SK-N-SH (cell line): ENCODE measurements around the gene KIF6. TPM values are rescaled to one million over a fixed set of nuclear protein-coding genes. Genes with fewer than 3 reads are reported as not detected.

Experiments used
- CTCF ChIA-PET: fragments of 300-600, 350-600 bp; formaldehyde crosslinking; extraction: SDS; loops from one replicate; lab custom pipeline; 2021; lab: Yijun Ruan, JAX
- POLR2A ChIA-PET: fragments of 350-600 bp; sonication (Branson Sonifier 250); formaldehyde crosslinking; extraction: SDS; loops from one replicate; lab custom pipeline; 2020; ENCODE audit warnings: antibody characterized with exemption, inconsistent platforms; lab: Yijun Ruan, JAX
- DNase-seq: peaks from one replicate; pipeline ENCODE4 v3.0.0; 2012
- H2AFZ ChIP-seq: fragments of 200-600 bp; sonication (generic); 2 replicates; pipeline ENCODE4 v1.8.1; 2016; ENCODE audit warnings: antibody characterized with exemption, mild to moderate bottlenecking, low read depth
- H3F3A ChIP-seq: fragments of 200-600 bp; sonication (generic); replicated peaks from 2 replicates; pipeline ENCODE3; 2016; ENCODE audit warnings: antibody characterized with exemption, mild to moderate bottlenecking; ENCODE audit not compliant: insufficient read depth
- H3K27ac ChIP-seq, 2 experiments: fragments of 200-500 bp in 1 of 2; fragments of 200-600 bp in 1 of 2; sonication (Bioruptor generic) in 1 of 2; sonication (generic), shearing (Covaris generic) in 1 of 2; 2 replicates each; pipeline versions ENCODE4 v1.5.1 to v1.6.1; 2014 to 2016; ENCODE audit warnings: low read depth in 2 of 2, inconsistent platforms in 1 of 2, low read length in 1 of 2, mild to moderate bottlenecking in 1 of 2, mixed read lengths in 1 of 2
- H3K27me3 ChIP-seq: fragments of 200-600 bp; sonication (generic), shearing (Covaris generic); 2 replicates; pipeline ENCODE4 v1.6.1; 2016; ENCODE audit warnings: mixed run types; ENCODE audit not compliant: insufficient read depth
- H3K36me3 ChIP-seq, 2 experiments: fragments of 200-500 bp in 1 of 2; fragments of 200-600 bp in 1 of 2; sonication (Bioruptor generic) in 1 of 2; sonication (generic) in 1 of 2; replicated peaks in 1 of 2; 2 replicates each; pipeline versions ENCODE3 to v1.5.1; 2014 to 2016; ENCODE audit warnings: low read length in 1 of 2, mild to moderate bottlenecking in 1 of 2; ENCODE audit not compliant: insufficient read depth in 2 of 2, control insufficient read depth in 1 of 2
- H3K4me1 ChIP-seq, 2 experiments: fragments of 200-500 bp in 1 of 2; fragments of 200-600 bp in 1 of 2; sonication (Bioruptor generic) in 1 of 2; sonication (generic), shearing (Covaris generic) in 1 of 2; 2 replicates each; pipeline versions ENCODE4 v1.5.1 to v1.6.1; 2014 to 2016; ENCODE audit warnings: low read depth in 1 of 2, low read length in 1 of 2, mixed run types in 1 of 2; ENCODE audit not compliant: insufficient read depth in 2 of 2, control insufficient read depth in 1 of 2
- H3K4me2 ChIP-seq: fragments of 200-600 bp; sonication (generic), shearing (Covaris generic); 2 replicates; pipeline ENCODE4 v1.6.1; 2017; ENCODE audit warnings: mixed run types
- H3K4me3 ChIP-seq, 2 experiments: fragments of 200-500 bp in 1 of 2; fragments of 200-600 bp in 1 of 2; sonication (Bioruptor generic) in 1 of 2; sonication (generic), shearing (Covaris generic) in 1 of 2; 2 replicates each; pipeline versions ENCODE4 v1.5.1 to v1.8.1; 2014 to 2016; ENCODE audit warnings: low read depth in 2 of 2, inconsistent platforms in 1 of 2, low read length in 1 of 2, mild to moderate bottlenecking in 1 of 2, mixed read lengths in 1 of 2, moderate library complexity in 1 of 2
- H3K79me2 ChIP-seq: fragments of 200-600 bp; sonication (generic); 2 replicates; pipeline ENCODE4 v1.8.1; 2017; ENCODE audit warnings: mild to moderate bottlenecking; ENCODE audit not compliant: insufficient read depth
- H3K9ac ChIP-seq: fragments of 200-600 bp; sonication (generic); 2 replicates; pipeline ENCODE4 v1.6.1; 2017; ENCODE audit warnings: mixed run types
- H3K9me2 ChIP-seq: fragments of 200-600 bp; sonication (generic); 2 replicates; pipeline ENCODE4 v1.6.1; 2017; ENCODE audit warnings: mixed run types
- H3K9me3 ChIP-seq: fragments of 200-600 bp; sonication (generic); 2 replicates; pipeline ENCODE4 v1.6.1; 2017; ENCODE audit warnings: mixed run types, mild to moderate bottlenecking, moderate library complexity
- H4K20me1 ChIP-seq: fragments of 200-600 bp; sonication (generic); 2 replicates; pipeline ENCODE4 v1.6.1; 2017; ENCODE audit warnings: mild to moderate bottlenecking, mixed run types; ENCODE audit not compliant: insufficient read depth
- CHD2 ChIP-seq: fragments of 150-350 bp; IDR thresholded peaks from 2 replicates; pipeline ENCODE4 v1.6.1; 2018; ENCODE audit warnings: low read length; ENCODE audit not compliant: partially characterized antibody
- CTCF ChIP-seq: fragments of 200-600 bp; sonication (generic); IDR thresholded peaks from 2 replicates; pipeline ENCODE4 v1.6.1; 2017; ENCODE audit warnings: antibody characterized with exemption, mild to moderate bottlenecking, moderate library complexity
- ELF1 ChIP-seq: IDR thresholded peaks from 2 replicates; pipeline ENCODE4 v1.4.0; 2012
- EP300 ChIP-seq, 2 experiments: IDR thresholded peaks; 2 replicates each; pipeline versions ENCODE4 v1.4.0 to v1.6.1; 2012; ENCODE audit warnings: borderline replicate concordance in 1 of 2, low read depth in 1 of 2, low read length in 1 of 2
- FOSL2 ChIP-seq: IDR thresholded peaks from 2 replicates; pipeline ENCODE4 v1.4.0; 2012; ENCODE audit warnings: low read depth, mild to moderate bottlenecking, moderate library complexity, borderline replicate concordance
- FOXM1 ChIP-seq: IDR thresholded peaks from 2 replicates; pipeline ENCODE4 v1.4.0; 2012; ENCODE audit warnings: low read depth, mild to moderate bottlenecking
- JUND ChIP-seq: IDR thresholded peaks from 2 replicates; pipeline ENCODE4 v1.4.0; 2012
- POLR2AphosphoS5 ChIP-seq: IDR thresholded peaks from 2 replicates; pipeline ENCODE4 v1.6.1; 2012; ENCODE audit warnings: low read depth, low read length
- RCOR1 ChIP-seq: fragments of 150-350 bp; IDR thresholded peaks from 2 replicates; pipeline ENCODE4 v1.6.1; 2017; ENCODE audit warnings: antibody characterized with exemption, low read length
- RFX5 ChIP-seq: IDR thresholded peaks from 2 replicates; pipeline ENCODE4 v1.6.1; 2012; ENCODE audit warnings: mild to moderate bottlenecking, improper control_type of control experiment, low read length
- RXRA ChIP-seq: IDR thresholded peaks from 2 replicates; pipeline ENCODE4 v1.4.0; 2012; ENCODE audit warnings: low read depth, mild to moderate bottlenecking, borderline replicate concordance
- SMC3 ChIP-seq: IDR thresholded peaks from 2 replicates; pipeline ENCODE4 v1.6.1; 2012; ENCODE audit warnings: low read depth, low read length, improper control_type of control experiment
- YY1 ChIP-seq: IDR thresholded peaks from 2 replicates; pipeline ENCODE4 v1.4.0; 2012; ENCODE audit warnings: low read depth, mild to moderate bottlenecking
- ZBTB33 ChIP-seq: IDR thresholded peaks from 2 replicates; pipeline ENCODE4 v1.4.0; 2012; ENCODE audit warnings: low read depth, borderline replicate concordance
- WGBS: methylation state at CpG from one replicate; pipeline ENCODE4 v1.1.6; 2017; ENCODE audit warnings: low lambda C conversion rate; 5-methylcytosine and 5-hydroxymethylcytosine counted together
- polyA plus RNA-seq, 3 experiments: library from polyadenylated mRNA; depleted of rRNA; stranded (reverse); fragments of >200 nt; gene quantifications; 2 replicates each; pipeline ENCODE4 v1.2.3, GENCODE V29; 2012
- TF ChIP-seq, protein P1 (sequence below): fragments of 150-350 bp; IDR thresholded peaks from 2 replicates; pipeline ENCODE4 v1.6.1; 2016; ENCODE audit warnings: mild to moderate bottlenecking, low read depth, low read length

The KIF6 gene
- polyA plus RNA-seq, 1 of the 3 experiments (the other 2 are of a cell fraction), result 0.13 TPM

DNA sequence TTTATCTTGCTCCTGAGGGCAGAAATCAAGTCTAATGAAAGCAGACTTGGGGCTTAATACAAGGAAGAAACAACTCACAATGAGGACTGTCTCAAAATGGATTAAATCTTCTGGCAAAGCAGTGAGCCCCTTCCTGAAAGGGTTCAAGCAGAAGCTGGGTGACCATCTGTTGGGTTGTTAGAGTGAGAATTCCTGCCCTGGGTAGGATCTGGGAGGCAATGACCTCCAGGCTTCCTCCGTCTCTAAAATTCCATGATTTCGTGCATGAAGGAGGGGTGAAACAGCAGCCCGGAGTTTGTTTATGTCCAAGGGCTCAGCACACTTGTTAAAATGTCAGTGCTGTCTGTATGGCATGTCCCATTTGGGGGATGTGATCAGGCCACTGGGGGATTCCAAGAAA, 338.7 kb downstream of the KIF6 start:
- no peaks in the 10 kb centered on the region for H3K36me3 ChIP-seq
- no peaks in the 10 kb centered on the region for H3K79me2 ChIP-seq
- WGBS, result 60% methylated on average over 3 of the region's 3 CpGs
- no peaks in the 10 kb centered on the region for H3K9me2 ChIP-seq
- no peaks in the 10 kb centered on the region for H3F3A ChIP-seq
- no peak overlapping the region for H2AFZ ChIP-seq
- no peaks in the 10 kb centered on the region for H3K27me3 ChIP-seq
- no peak for TF ChIP-seq ELF1
- no peak for TF ChIP-seq CHD2
- no peak for TF ChIP-seq POLR2AphosphoS5
- TF ChIP-seq FOXM1, result no peak
- no peak for TF ChIP-seq CTCF
- no peak for TF ChIP-seq YY1
- no peak for TF ChIP-seq FOSL2
- TF ChIP-seq RFX5, result no peak
- TF ChIP-seq SMC3, result no peak
- TF ChIP-seq RCOR1, result no peak
- no peak for TF ChIP-seq RXRA
- no peak for TF ChIP-seq JUND
- TF ChIP-seq, protein P1, sequence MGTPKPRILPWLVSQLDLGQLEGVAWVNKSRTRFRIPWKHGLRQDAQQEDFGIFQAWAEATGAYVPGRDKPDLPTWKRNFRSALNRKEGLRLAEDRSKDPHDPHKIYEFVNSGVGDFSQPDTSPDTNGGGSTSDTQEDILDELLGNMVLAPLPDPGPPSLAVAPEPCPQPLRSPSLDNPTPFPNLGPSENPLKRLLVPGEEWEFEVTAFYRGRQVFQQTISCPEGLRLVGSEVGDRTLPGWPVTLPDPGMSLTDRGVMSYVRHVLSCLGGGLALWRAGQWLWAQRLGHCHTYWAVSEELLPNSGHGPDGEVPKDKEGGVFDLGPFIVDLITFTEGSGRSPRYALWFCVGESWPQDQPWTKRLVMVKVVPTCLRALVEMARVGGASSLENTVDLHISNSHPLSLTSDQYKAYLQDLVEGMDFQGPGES, result no peak
- no peak for TF ChIP-seq EP300 (IDR thresholded peaks at IDR 0.05; ENCODE audit: borderline replicate concordance in 1 of 2, low read depth in 1 of 2, low read length in 1 of 2)
- no peak for TF ChIP-seq ZBTB33
- no peak overlapping the region for H3K27ac ChIP-seq
- no peak for DNase-seq
- ChIA-PET POLR2A (no interaction called here), CTCF (interaction anchor here (1.4 to 5.0 kb wide), 3 partner anchors 8 to 514 kb away, joined by 4 to 28 read pairs (median 5); no protein-coding TSS in a partner anchor)
- no peaks in the 10 kb centered on the region for H4K20me1 ChIP-seq
- no peak overlapping the region for H3K4me2 ChIP-seq
- no peak overlapping the region for H3K4me3 ChIP-seq
- peaks cover 0 to 13% of the 10 kb centered on the region in 2 experiments; a peak in 1 of 4 replicates for H3K4me1 ChIP-seq
- no peaks in the 10 kb centered on the region for H3K9me3 ChIP-seq
- H3K9ac ChIP-seq, result no peak overlapping the region
